Astrocyte of the spinal cord (primary cell): Measurements from ENCODE around the gene ANKHD1.

Source experiments
- DNase-seq: peaks from one replicate; pipeline ENCODE4 v3.0.0; 2011; ENCODE audit warnings: low read depth, low spot score
- H3K4me3 ChIP-seq: 2 replicates; pipeline ENCODE4 v1.5.1; 2011; ENCODE audit warnings: low read depth, mild to moderate bottlenecking, low read length, moderate library complexity
- CTCF ChIP-seq: IDR thresholded peaks from 2 replicates; pipeline ENCODE4 v1.5.1; 2012; ENCODE audit warnings: low read depth, mild to moderate bottlenecking, low read length, inconsistent platforms
- in situ Hi-C: cut with HindIII; loops from 2 replicates; pipeline ENCODE4 v1.10.0; 2017; ENCODE audit warnings: low sequenced_read_pairs

The ANKHD1 gene

GRCh38 chr5:140566665-140567064, 165.0 kb downstream of the ANKHD1 start:
- H3K4me3 ChIP-seq = no peak overlapping the region
- in situ Hi-C loops = no loop called here
- TF ChIP-seq CTCF = no peak
- DNase-seq = no peak

GRCh38 chr5:140567136-140567818, 165.6 kb downstream of the ANKHD1 start:
- no peak for TF ChIP-seq CTCF
- no peak for DNase-seq
- in situ Hi-C loops = no loop called here
- no peak overlapping the region for H3K4me3 ChIP-seq

- in situ Hi-C loops = no loop called here
- H3K4me3 ChIP-seq = no peak overlapping the region
- no peak for DNase-seq
- TF ChIP-seq CTCF = no peak
These were observed 166.2 kb downstream of the ANKHD1 start for GRCh38 chr5:140567871-140568270.

- no peak overlapping the region for H3K4me3 ChIP-seq
- TF ChIP-seq CTCF = no peak
These were observed 166.9 kb downstream of the ANKHD1 start for GRCh38 chr5:140568443-140569063.

GRCh38 chr5:140569197-140569596, 167.6 kb downstream of the ANKHD1 start:
- TF ChIP-seq CTCF = no peak
- in situ Hi-C loops = no loop called here
- no peak overlapping the region for H3K4me3 ChIP-seq
- no peak for DNase-seq

More at GRCh38 chr5:140568443-140569063, 166.9 kb downstream of the ANKHD1 start:
- in situ Hi-C loops = no loop called here
- no peak for DNase-seq

GRCh38 chr5:140570058-140570457, 168.4 kb downstream of the ANKHD1 start:
- in situ Hi-C loops = no loop called here
- no peak for DNase-seq
- H3K4me3 ChIP-seq = no peak overlapping the region
- TF ChIP-seq CTCF = no peak
